B cell (primary cell): ENCODE results near the gene FLVCR1. TPM values are rescaled to one million over a fixed set of nuclear protein-coding genes. Genes with fewer than 3 reads are reported as not detected.

Source experiments
- ATAC-seq: fragments of 200-7000 bp; cut with Tn5 transposase; one replicate; pipeline ENCODE4 v1.10.0; 2021; ENCODE audit warnings: low read depth, mild to moderate bottlenecking, moderate number of reproducible peaks, moderate library complexity
- CTCF ChIA-PET: fragments of 350-600 bp; sonication (Branson Sonifier 250); formaldehyde crosslinking; loops from one replicate; lab custom pipeline; 2021; ENCODE audit warnings: antibody characterized with exemption, inconsistent platforms; lab: Charles Lee
- POLR2A ChIA-PET: fragments of 350-600 bp; sonication (Branson Sonifier 250); formaldehyde crosslinking; loops from one replicate; lab custom pipeline; 2021; ENCODE audit warnings: antibody characterized with exemption; lab: Charles Lee
- DNase-seq: peaks from one replicate; pipeline ENCODE4 v3.0.0; 2013
- H2AFZ ChIP-seq: 2 replicates; pipeline ENCODE4 v1.6.1; 2012; ENCODE audit warnings: mild to moderate bottlenecking, low read depth, low read length; ENCODE audit not compliant: insufficient read depth, poor library complexity, severe bottlenecking
- H3K27ac ChIP-seq, 2 donors: 1 replicate in 1 of 2; 2 replicates in 1 of 2; pipeline ENCODE4 v1.5.1; 2012 to 2013; ENCODE audit warnings: low read length in 2 of 2, mild to moderate bottlenecking in 2 of 2, moderate library complexity in 1 of 2
- H3K27me3 ChIP-seq, 4 experiments: fragments of 200-600 bp in 1 of 4; sonication (generic) in 1 of 4; replicated peaks in 1 of 4; 1 replicate in 2 of 4; 2 replicates in 2 of 4; pipeline versions ENCODE4 v1.6.1 to v1.7.0; 2013 to 2016; ENCODE audit warnings: low read length in 3 of 4, mild to moderate bottlenecking in 2 of 4, mixed read lengths in 1 of 4, moderate library complexity in 1 of 4; ENCODE audit not compliant: insufficient read depth in 4 of 4, control insufficient read depth in 3 of 4; ENCODE audit errors: control extremely low read depth in 1 of 4
- H3K36me3 ChIP-seq, 2 experiments: replicated peaks in 1 of 2; 1 replicate in 1 of 2; 2 replicates in 1 of 2; pipeline versions ENCODE4 v1.6.1 to v1.7.1; 2013; ENCODE audit warnings: low read length in 1 of 2; ENCODE audit not compliant: insufficient read depth in 2 of 2, control insufficient read depth in 1 of 2; ENCODE audit errors: control extremely low read depth in 1 of 2, extremely low read depth in 1 of 2
- H3K4me1 ChIP-seq, 2 donors: fragments of 200-600 bp in 1 of 2; sonication (generic) in 1 of 2; 1 replicate in 1 of 2; 2 replicates in 1 of 2; pipeline versions ENCODE4 v1.5.1 to v1.6.1; 2013 to 2017; ENCODE audit warnings: low read length in 2 of 2; ENCODE audit not compliant: control insufficient read depth in 2 of 2, insufficient read depth in 2 of 2
- H3K4me2 ChIP-seq: replicated peaks from 2 replicates; pipeline ENCODE3; 2012; ENCODE audit warnings: mild to moderate bottlenecking, low read depth, low read length; ENCODE audit not compliant: poor library complexity, severe bottlenecking
- H3K4me3 ChIP-seq, 5 experiments: fragments of 200-600 bp in 1 of 5; sonication (generic) in 1 of 5; 1 replicate in 3 of 5; 2 replicates in 2 of 5; pipeline versions ENCODE4 v1.5.1 to v1.7.0; 2011 to 2016; ENCODE audit warnings: low read length in 4 of 5, mild to moderate bottlenecking in 4 of 5, low read depth in 2 of 5, control low read depth in 1 of 5, moderate library complexity in 1 of 5; ENCODE audit not compliant: insufficient read depth in 1 of 5; ENCODE audit errors: control extremely low read depth in 1 of 5, extremely low read depth in 1 of 5
- H3K79me2 ChIP-seq: fragments of 200-600 bp; sonication (generic); one replicate; pipeline ENCODE4 v1.6.0; 2016; ENCODE audit warnings: low read length; ENCODE audit not compliant: control insufficient read depth, insufficient read depth
- H3K9ac ChIP-seq: fragments of 200-600 bp; sonication (generic); 2 replicates; pipeline ENCODE4 v1.6.1; 2017; ENCODE audit warnings: mild to moderate bottlenecking, low read length, moderate library complexity
- H3K9me3 ChIP-seq, 3 donors: one replicate each; pipeline versions ENCODE4 v1.6.1 to v1.7.1; 2013; ENCODE audit warnings: low read length in 2 of 3; ENCODE audit not compliant: control insufficient read depth in 2 of 3, insufficient read depth in 1 of 3; ENCODE audit errors: control extremely low read depth in 1 of 3
- H4K20me1 ChIP-seq: 2 replicates; pipeline ENCODE4 v1.6.0; 2012; ENCODE audit warnings: mild to moderate bottlenecking, low read length; ENCODE audit not compliant: insufficient read depth, control insufficient read depth, poor library complexity, severe bottlenecking
- H3K27ac Mint-ChIP-seq: one replicate; pipeline ENCODE4 v1.8.0; 2021; ENCODE audit warnings: mixed read lengths
- H3K27me3 Mint-ChIP-seq: one replicate; pipeline ENCODE4 v1.8.0; 2021; ENCODE audit warnings: mixed read lengths
- H3K4me1 Mint-ChIP-seq: one replicate; pipeline ENCODE4 v1.8.0; 2021; ENCODE audit warnings: mixed read lengths
- H3K4me3 Mint-ChIP-seq: one replicate; pipeline ENCODE4 v1.8.0; 2021; ENCODE audit warnings: mixed read lengths
- H3K9me3 Mint-ChIP-seq: one replicate; pipeline ENCODE4 v1.8.0; 2022; ENCODE audit warnings: mixed read lengths; ENCODE audit not compliant: insufficient read depth
- EZH2 ChIP-seq: IDR thresholded peaks from 2 replicates; pipeline ENCODE4 v1.6.1; 2012; ENCODE audit warnings: borderline replicate concordance, low read depth, mild to moderate bottlenecking, moderate library complexity, low read length; ENCODE audit not compliant: insufficient read depth, poor library complexity, severe bottlenecking
- WGBS: methylation state at CpG from one replicate; pipeline ENCODE4 v1.1.5; 2013; ENCODE audit warnings: missing lambda C conversion rate; ENCODE audit not compliant: insufficient coverage; 5-methylcytosine and 5-hydroxymethylcytosine counted together
- intact Hi-C: fragments of 100-400 bp; cut with micrococcal nuclease; formaldehyde crosslinking; loops from one replicate; pipeline ENCODE4 v1.10.0; 2022
- polyA plus RNA-seq: library from polyadenylated mRNA; depleted of rRNA; stranded (reverse); fragments of >200 nt; gene quantifications from 2 replicates; pipeline ENCODE4 v1.2.3, GENCODE V29; 2012
- total RNA-seq, 2 donors: library from RNA; stranded (reverse); fragments of 120-200 nt in 1 of 2; gene quantifications; 1 replicate in 1 of 2; 2 replicates in 1 of 2; pipeline versions ENCODE4 v1.2.3 to v1.2.4, GENCODE V29; 2013 to 2022
- TF ChIP-seq, protein P1 (sequence below): fragments of 200-600 bp; IDR thresholded peaks from one replicate; pipeline ENCODE4 v1.8.0; 2022; ENCODE audit warnings: antibody characterized with exemption, mild to moderate bottlenecking

The FLVCR1 gene
- total and polyA plus RNA-seq, 2 donors (not counting 1 experiment from before 2014, with no cell fraction given): 3.9 to 19.2 TPM

DNA sequence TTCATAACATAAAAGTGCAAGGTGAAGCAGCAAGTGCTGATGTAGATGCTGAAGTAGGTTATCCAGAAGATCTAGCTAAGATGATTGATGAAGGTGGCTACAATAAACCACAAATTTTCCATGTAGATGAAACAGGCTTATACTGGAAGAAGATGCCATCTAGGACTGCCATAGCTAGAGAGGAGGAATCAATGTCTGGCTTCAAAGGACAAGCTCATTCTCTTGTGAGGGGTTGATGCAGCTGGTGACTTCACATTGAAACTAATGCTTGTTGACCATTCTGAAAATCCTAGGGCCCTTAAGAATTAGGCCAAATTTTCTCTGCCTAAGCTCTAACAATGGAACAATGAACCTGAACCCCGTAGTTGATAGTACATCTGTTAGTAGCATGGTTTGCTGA lies 34.0 kb downstream of the FLVCR1 start:
- H3K4me3 Mint-ChIP-seq: no peak overlapping the region
- Histone ChIP-seq H3K36me3 (peaks cover 7 to 54% of the 10 kb centered on the region in 2 experiments), H2AFZ (no peak overlapping the region), H3K4me2 (no peak overlapping the region), H3K27me3 (no peaks in the 10 kb centered on the region), H3K9ac (no peak overlapping the region), H3K4me1 (no peaks in the 10 kb centered on the region), H4K20me1 (no peaks in the 10 kb centered on the region), H3K79me2 (no peaks in the 10 kb centered on the region), H3K9me3 (no peaks in the 10 kb centered on the region), H3K4me3 (no peak overlapping the region), H3K27ac (no peak overlapping the region)
- H3K27ac Mint-ChIP-seq: no peak overlapping the region
- DNase-seq (no peak), ATAC-seq (no peak)
- ChIA-PET POLR2A (no interaction called here), CTCF (no interaction called here)
- no peak for TF ChIP-seq EZH2
- TF ChIP-seq, protein P1, sequence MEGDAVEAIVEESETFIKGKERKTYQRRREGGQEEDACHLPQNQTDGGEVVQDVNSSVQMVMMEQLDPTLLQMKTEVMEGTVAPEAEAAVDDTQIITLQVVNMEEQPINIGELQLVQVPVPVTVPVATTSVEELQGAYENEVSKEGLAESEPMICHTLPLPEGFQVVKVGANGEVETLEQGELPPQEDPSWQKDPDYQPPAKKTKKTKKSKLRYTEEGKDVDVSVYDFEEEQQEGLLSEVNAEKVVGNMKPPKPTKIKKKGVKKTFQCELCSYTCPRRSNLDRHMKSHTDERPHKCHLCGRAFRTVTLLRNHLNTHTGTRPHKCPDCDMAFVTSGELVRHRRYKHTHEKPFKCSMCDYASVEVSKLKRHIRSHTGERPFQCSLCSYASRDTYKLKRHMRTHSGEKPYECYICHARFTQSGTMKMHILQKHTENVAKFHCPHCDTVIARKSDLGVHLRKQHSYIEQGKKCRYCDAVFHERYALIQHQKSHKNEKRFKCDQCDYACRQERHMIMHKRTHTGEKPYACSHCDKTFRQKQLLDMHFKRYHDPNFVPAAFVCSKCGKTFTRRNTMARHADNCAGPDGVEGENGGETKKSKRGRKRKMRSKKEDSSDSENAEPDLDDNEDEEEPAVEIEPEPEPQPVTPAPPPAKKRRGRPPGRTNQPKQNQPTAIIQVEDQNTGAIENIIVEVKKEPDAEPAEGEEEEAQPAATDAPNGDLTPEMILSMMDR: no peak
- H3K9me3 Mint-ChIP-seq: no peaks in the 10 kb centered on the region
- WGBS: no CpG with 5 or more reads among the region's 1 CpG
- no peaks in the 10 kb centered on the region for H3K4me1 Mint-ChIP-seq
- intact Hi-C loops: no loop called here
- H3K27me3 Mint-ChIP-seq: no peaks in the 10 kb centered on the region

DNA sequence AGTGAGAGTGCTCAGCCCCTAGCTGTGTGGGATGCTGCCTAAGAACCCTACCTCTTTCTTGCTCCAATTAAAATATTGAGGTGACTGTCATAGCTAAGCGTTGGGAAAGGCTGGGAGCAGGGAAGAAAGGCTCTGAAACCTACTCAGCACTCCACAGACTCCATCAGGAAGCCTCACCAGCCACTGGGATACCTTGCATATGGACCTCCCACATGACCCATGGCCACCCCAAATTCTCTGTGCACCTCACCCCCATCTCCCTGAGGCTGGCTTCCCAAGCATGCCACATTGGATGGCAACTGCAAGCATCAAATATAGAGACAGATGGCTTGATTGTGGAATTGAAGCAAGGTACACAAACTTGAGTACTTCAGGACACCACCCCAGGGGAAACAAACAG lies 41.8 kb downstream of the FLVCR1 start:
- POLR2A ChIA-PET: no interaction called here
- ATAC-seq (no peak), DNase-seq (no peak)

More for the DNA sequence above, 41.8 kb downstream of the FLVCR1 start:
- H3K4me1 ChIP-seq: no peaks in the 10 kb centered on the region
- no peaks in the 10 kb centered on the region for H3K27me3 ChIP-seq
- intact Hi-C loops: no loop called here
- CTCF ChIA-PET: no interaction called here
- H3K4me1 Mint-ChIP-seq: no peaks in the 10 kb centered on the region
- H3K9me3 ChIP-seq: peaks cover 5 to 25% (median 24%) of the 10 kb centered on the region in 3 donors
- no peak for TF ChIP-seq EZH2
- TF ChIP-seq, protein P1: no peak
- WGBS: 100% methylated on average over 1 of the region's 1 CpG
- H4K20me1 ChIP-seq: no peaks in the 10 kb centered on the region
- no peak overlapping the region for H3K27ac ChIP-seq
- H3K4me2 ChIP-seq: no peak overlapping the region
- peaks cover 16% of the 10 kb centered on the region for H3K9me3 Mint-ChIP-seq
- H3K9ac ChIP-seq: no peak overlapping the region
- no peaks in the 10 kb centered on the region for H3K27me3 Mint-ChIP-seq
- no peak overlapping the region for H3K4me3 ChIP-seq
- peaks cover 8 to 20% of the 10 kb centered on the region in 2 experiments for H3K36me3 ChIP-seq
- H3K27ac Mint-ChIP-seq: no peak overlapping the region
- no peaks in the 10 kb centered on the region for H3K79me2 ChIP-seq
- H2AFZ ChIP-seq: no peak overlapping the region
- H3K4me3 Mint-ChIP-seq: no peak overlapping the region
